Measurements from ENCODE around the gene BCL6. TPM values are rescaled to one million over a fixed set of nuclear protein-coding genes. Genes with fewer than 3 reads are reported as not detected.

The BCL6 gene
- total RNA-seq, 4 donors from 2014 or later: 193 to 441 (median 282) TPM

GRCh38 chr3:187743195-187744141, 1.8 kb downstream of the BCL6 start:
- intact Hi-C loops (cut with DNase I; ENCODE audit: low total_unique reads): no loop called here
- TF ChIP-seq POLR2A (IDR thresholded peaks at IDR 0.05): no peak
- no peak for TF ChIP-seq CTCF (IDR thresholded peaks at IDR 0.05)
- H3K4me3 ChIP-seq (ENCODE audit: low read depth, poor library complexity, severe bottlenecking): peak overlapping the region; percentile 94
- WGBS, 2 donors: 2 to 3% methylated on average over 44 to 45 of the region's 45 CpGs
- DNase-seq (ENCODE audit: low spot score in 2 of 2): peak in 1 of 2 donors; percentile 95

GRCh38 chr3:187742351-187743171, 2.7 kb downstream of the BCL6 start:
- TF ChIP-seq POLR2A (IDR thresholded peaks at IDR 0.05) (no peak), CTCF (IDR thresholded peaks at IDR 0.05) (no peak)
- DNase-seq (ENCODE audit: low spot score in 2 of 2): peak in 1 of 2 donors; percentile 89
- 28 to 29% methylated on average over 13 of the region's 13 CpGs for WGBS, 2 donors
- peak overlapping the region; percentile 94 for H3K4me3 ChIP-seq (ENCODE audit: low read depth, poor library complexity, severe bottlenecking)
- intact Hi-C loops (cut with DNase I; ENCODE audit: low total_unique reads): no loop called here

- 1 to 2% methylated on average over 30 to 35 of the region's 35 CpGs for WGBS, 2 donors
These were observed 3.6 kb downstream of the BCL6 start for GRCh38 chr3:187741403-187742350.

GRCh38 chr3:187740421-187741399, 4.6 kb downstream of the BCL6 start:
- H3K4me3 ChIP-seq (ENCODE audit: low read depth, poor library complexity, severe bottlenecking): peak overlapping the region; percentile 45
- WGBS, 2 donors: 0 to 2% methylated on average over 39 of the region's 39 CpGs
- DNase-seq (ENCODE audit: low spot score in 2 of 2): peak in 1 of 2 donors; percentile 96
- TF ChIP-seq CTCF (IDR thresholded peaks at IDR 0.05) (peak in 1 of 3 donors; percentile 90), POLR2A (IDR thresholded peaks at IDR 0.05) (no peak)
- intact Hi-C loops (cut with DNase I; ENCODE audit: low total_unique reads): no loop called here

More at GRCh38 chr3:187741403-187742350, 3.6 kb downstream of the BCL6 start:
- peak in 2 of 3 donors; percentile 20 to 74 for TF ChIP-seq CTCF (IDR thresholded peaks at IDR 0.05)
- no peak for TF ChIP-seq POLR2A (IDR thresholded peaks at IDR 0.05)
- intact Hi-C loops (cut with DNase I; ENCODE audit: low total_unique reads): no loop called here
- DNase-seq (ENCODE audit: low spot score in 2 of 2): peak; percentile 77 to 95
- peak overlapping the region; percentile 45 for H3K4me3 ChIP-seq (ENCODE audit: low read depth, poor library complexity, severe bottlenecking)

Measured in lower leg skin (tissue), 4 donors.